Measurements from ENCODE around the gene CA10. TPM values are rescaled to one million over a fixed set of nuclear protein-coding genes. Genes with fewer than 3 reads are reported as not detected.

The CA10 gene
- total RNA-seq, 1 experiment from 2014 or later: not detected

- Mint-ChIP-seq H3K27me3 (ENCODE audit: unreplicated experiment) (peaks cover 100% of the 10 kb centered on the region), H3K36me3 (ENCODE audit: insufficient read depth, unreplicated experiment) (no peaks in the 10 kb centered on the region), H3K27ac (ENCODE audit: unreplicated experiment) (no peak overlapping the region), H3K4me1 (ENCODE audit: low read depth, unreplicated experiment) (no peaks in the 10 kb centered on the region), H3K9me3 (ENCODE audit: low read depth, unreplicated experiment) (no peaks in the 10 kb centered on the region), H3K4me3 (ENCODE audit: low read depth, unreplicated experiment) (no peak overlapping the region)
- intact Hi-C loops (cut with micrococcal nuclease; ENCODE audit: unreplicated experiment): no loop called here
- CTCF ChIA-PET: no interaction called here
- no TSS peak for BruUV-seq (replicated peaks)
- DNase-seq: no peak
- TF ChIP-seq, protein P1, sequence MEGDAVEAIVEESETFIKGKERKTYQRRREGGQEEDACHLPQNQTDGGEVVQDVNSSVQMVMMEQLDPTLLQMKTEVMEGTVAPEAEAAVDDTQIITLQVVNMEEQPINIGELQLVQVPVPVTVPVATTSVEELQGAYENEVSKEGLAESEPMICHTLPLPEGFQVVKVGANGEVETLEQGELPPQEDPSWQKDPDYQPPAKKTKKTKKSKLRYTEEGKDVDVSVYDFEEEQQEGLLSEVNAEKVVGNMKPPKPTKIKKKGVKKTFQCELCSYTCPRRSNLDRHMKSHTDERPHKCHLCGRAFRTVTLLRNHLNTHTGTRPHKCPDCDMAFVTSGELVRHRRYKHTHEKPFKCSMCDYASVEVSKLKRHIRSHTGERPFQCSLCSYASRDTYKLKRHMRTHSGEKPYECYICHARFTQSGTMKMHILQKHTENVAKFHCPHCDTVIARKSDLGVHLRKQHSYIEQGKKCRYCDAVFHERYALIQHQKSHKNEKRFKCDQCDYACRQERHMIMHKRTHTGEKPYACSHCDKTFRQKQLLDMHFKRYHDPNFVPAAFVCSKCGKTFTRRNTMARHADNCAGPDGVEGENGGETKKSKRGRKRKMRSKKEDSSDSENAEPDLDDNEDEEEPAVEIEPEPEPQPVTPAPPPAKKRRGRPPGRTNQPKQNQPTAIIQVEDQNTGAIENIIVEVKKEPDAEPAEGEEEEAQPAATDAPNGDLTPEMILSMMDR (IDR thresholded peaks at IDR 0.05; ENCODE audit: unreplicated experiment): no peak
Measured at GRCh38 chr17:51840688-51841087, 317.8 kb downstream of the CA10 start.

GRCh38 chr17:51833620-51834019 lies 324.9 kb downstream of the CA10 start:
- no peaks in the 10 kb centered on the region for H3K4me1 Mint-ChIP-seq (ENCODE audit: low read depth, unreplicated experiment)
- no peaks in the 10 kb centered on the region for H3K9me3 Mint-ChIP-seq (ENCODE audit: low read depth, unreplicated experiment)
- intact Hi-C loops (cut with micrococcal nuclease; ENCODE audit: unreplicated experiment): no loop called here
- TF ChIP-seq, protein P1 (IDR thresholded peaks at IDR 0.05; ENCODE audit: unreplicated experiment): no peak
- no peak for DNase-seq
- no peak overlapping the region for H3K4me3 Mint-ChIP-seq (ENCODE audit: low read depth, unreplicated experiment)
- no peak overlapping the region for H3K27ac Mint-ChIP-seq (ENCODE audit: unreplicated experiment)
- BruUV-seq (replicated peaks): no TSS peak
- CTCF ChIA-PET: interaction anchor here (1.1 to 1.9 kb wide), 2 partner anchors 13 to 69 kb away, joined by 3 to 11 read pairs; no protein-coding TSS in a partner anchor
- H3K36me3 Mint-ChIP-seq (ENCODE audit: insufficient read depth, unreplicated experiment): no peaks in the 10 kb centered on the region
- peaks cover 100% of the 10 kb centered on the region for H3K27me3 Mint-ChIP-seq (ENCODE audit: unreplicated experiment)

DNA sequence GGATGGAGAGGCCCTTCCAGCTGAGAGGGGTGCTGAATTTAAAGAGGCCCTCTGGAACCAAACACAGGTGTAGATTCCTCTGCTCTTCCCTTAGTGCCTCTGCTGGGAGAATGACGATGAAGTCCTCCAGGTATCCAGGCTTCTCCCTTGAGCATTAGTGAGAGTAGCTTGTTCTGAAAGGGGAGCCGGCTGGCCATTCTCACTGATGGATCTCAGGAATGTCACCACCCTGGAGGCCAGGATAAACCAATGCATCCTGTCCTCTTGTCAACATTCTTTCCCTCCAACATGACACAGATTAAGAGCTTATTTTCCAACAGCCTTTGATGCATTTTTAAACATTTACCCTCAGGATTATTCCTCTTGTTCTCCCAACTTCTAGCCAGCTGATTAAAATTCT lies 325.5 kb downstream of the CA10 start:
- H3K27ac Mint-ChIP-seq (ENCODE audit: unreplicated experiment): no peak overlapping the region
- no peak for DNase-seq
- no peak overlapping the region for H3K4me3 Mint-ChIP-seq (ENCODE audit: low read depth, unreplicated experiment)
- intact Hi-C loops (cut with micrococcal nuclease; ENCODE audit: unreplicated experiment): no loop called here
- no peaks in the 10 kb centered on the region for H3K4me1 Mint-ChIP-seq (ENCODE audit: low read depth, unreplicated experiment)
- H3K36me3 Mint-ChIP-seq (ENCODE audit: insufficient read depth, unreplicated experiment): no peaks in the 10 kb centered on the region
- H3K9me3 Mint-ChIP-seq (ENCODE audit: low read depth, unreplicated experiment): no peaks in the 10 kb centered on the region
- TF ChIP-seq, protein P1 (IDR thresholded peaks at IDR 0.05; ENCODE audit: unreplicated experiment): no peak
- peaks cover 100% of the 10 kb centered on the region for H3K27me3 Mint-ChIP-seq (ENCODE audit: unreplicated experiment)
- BruUV-seq (replicated peaks): no TSS peak
- CTCF ChIA-PET: interaction anchor here (1.1 to 1.9 kb wide), 2 partner anchors 12 to 69 kb away, joined by 3 to 11 read pairs; no protein-coding TSS in a partner anchor

DNA sequence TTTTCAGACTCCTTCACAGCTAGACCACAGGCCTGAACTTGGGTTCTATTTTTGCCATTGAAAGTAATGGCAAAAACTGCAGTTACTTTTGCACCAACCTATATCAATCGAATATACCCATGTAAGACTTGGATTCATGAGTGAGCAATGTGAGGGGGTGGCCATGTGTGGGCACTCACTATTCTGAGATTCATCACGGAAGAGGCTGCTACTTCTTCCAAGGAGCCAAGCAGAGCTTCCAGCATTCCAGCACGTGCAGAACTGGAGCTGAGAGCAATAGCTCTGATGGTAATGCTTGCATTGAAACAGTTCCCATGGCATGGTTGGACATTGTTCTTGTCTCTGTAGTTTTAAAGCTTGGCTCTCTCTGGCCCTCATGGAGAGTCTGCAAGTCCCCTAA lies 327.6 kb downstream of the CA10 start:
- intact Hi-C loops (cut with micrococcal nuclease; ENCODE audit: unreplicated experiment): no loop called here
- CTCF ChIA-PET: no interaction called here

More for the DNA sequence above, 327.6 kb downstream of the CA10 start:
- peaks cover 95% of the 10 kb centered on the region for H3K27me3 Mint-ChIP-seq (ENCODE audit: unreplicated experiment)
- no peak overlapping the region for H3K27ac Mint-ChIP-seq (ENCODE audit: unreplicated experiment)
- no peaks in the 10 kb centered on the region for H3K36me3 Mint-ChIP-seq (ENCODE audit: insufficient read depth, unreplicated experiment)
- H3K4me1 Mint-ChIP-seq (ENCODE audit: low read depth, unreplicated experiment): no peaks in the 10 kb centered on the region
- no TSS peak for BruUV-seq (replicated peaks)
- TF ChIP-seq, protein P1 (IDR thresholded peaks at IDR 0.05; ENCODE audit: unreplicated experiment): no peak
- no peaks in the 10 kb centered on the region for H3K9me3 Mint-ChIP-seq (ENCODE audit: low read depth, unreplicated experiment)
- H3K4me3 Mint-ChIP-seq (ENCODE audit: low read depth, unreplicated experiment): no peak overlapping the region
- no peak for DNase-seq

All from Calu3 (cell line).